ENCODE measurements around the gene ARID4A. TPM values are rescaled to one million over a fixed set of nuclear protein-coding genes. Genes with fewer than 3 reads are reported as not detected.

ARID4A gene
- polyA plus RNA-seq, 3 donors = 6.5 to 13.2 (median 10.5) TPM

GRCh38 chr14:58297412-58297761 lies 968 bp upstream of the ARID4A start:
- TF ChIP-seq CTCF (IDR thresholded peaks at IDR 0.05) = no peak
- Histone ChIP-seq H4K20me1 (ENCODE audit: insufficient read depth, low read length) (peaks cover 83% of the 10 kb centered on the region), H3K4me1 (ENCODE audit: control insufficient read depth in 1 of 2, insufficient read depth in 2 of 2, low read length in 2 of 2) (peaks cover 14 to 32% of the 10 kb centered on the region in 2 donors)

GRCh38 chr14:58297762-58298476 lies 436 bp upstream of the ARID4A start:
- Mint-ChIP-seq H3K4me3 (no peak overlapping the region), H3K36me3 (peaks cover 31 to 45% of the 10 kb centered on the region in 2 donors), H3K27me3 (ENCODE audit: low read depth in 3 of 3) (no peaks in the 10 kb centered on the region), H3K9me3 (peaks cover 0 to 1% (median 0%) of the 10 kb centered on the region in 7 donors), H3K27ac (no peak overlapping the region), H3K4me1 (peaks cover 32% of the 10 kb centered on the region)
- intact Hi-C loops (cut with micrococcal nuclease) = loop anchor here (2.0 to 10.0 kb wide), 3 partner anchors 53 to 127 kb away; partner anchors contain the start of genes PSMA3 (in 2 of the 2), KIAA0586 (in 1 of the 2) and TIMM9 (in 1 of the 2)
- Histone ChIP-seq H3K79me2 (ENCODE audit: insufficient read depth, low read length) (peaks cover 90% of the 10 kb centered on the region), H3K4me2 (replicated peaks; ENCODE audit: extremely low read depth, low read length, poor library complexity, severe bottlenecking) (peak overlapping the region; percentile 93), H3K9me3 (replicated peaks in 1 of 2; ENCODE audit: control insufficient read depth in 1 of 2, insufficient read depth in 1 of 2, low read length in 2 of 2) (no peaks in the 10 kb centered on the region), H3K9ac (ENCODE audit: insufficient read depth, low read length, poor library complexity, severe bottlenecking) (peak overlapping the region; percentile 86), H3K27me3 (ENCODE audit: control insufficient read depth in 2 of 2, insufficient read depth in 2 of 2, low read length in 2 of 2) (no peaks in the 10 kb centered on the region), H2AFZ (ENCODE audit: insufficient read depth, low read depth, low read length, poor library complexity, severe bottlenecking) (peak overlapping the region; percentile 88), H3K36me3 (replicated peaks in 1 of 2; ENCODE audit: control insufficient read depth in 1 of 2, insufficient read depth in 2 of 2, low read length in 2 of 2) (peaks cover 36 to 51% of the 10 kb centered on the region in 2 donors), H4K20me1 (ENCODE audit: insufficient read depth, low read length) (peaks cover 83% of the 10 kb centered on the region), H3K4me1 (ENCODE audit: control insufficient read depth in 1 of 2, insufficient read depth in 2 of 2, low read length in 2 of 2) (peaks cover 14 to 32% of the 10 kb centered on the region in 2 donors), H3K27ac (ENCODE audit: low read depth in 1 of 2, low read length in 2 of 2) (peak overlapping the region; percentile 90), H3K4me3 (replicated peaks in 1 of 3; ENCODE audit: low read depth in 2 of 3, low read length in 3 of 3) (peak overlapping the region; percentile 86 to 97 (median 95))
- TF ChIP-seq CTCF (IDR thresholded peaks at IDR 0.05) = no peak
- DNase-seq = peak; percentile 100
- 0% methylated on average over 28 of the region's 40 CpGs for WGBS (ENCODE audit: insufficient coverage)

More at GRCh38 chr14:58297412-58297761, 968 bp upstream of the ARID4A start:
- H3K9me3 Mint-ChIP-seq = peaks cover 0 to 1% (median 0%) of the 10 kb centered on the region in 7 donors
- no peaks in the 10 kb centered on the region for H3K27me3 Mint-ChIP-seq (ENCODE audit: low read depth in 3 of 3)
- H2AFZ ChIP-seq (ENCODE audit: insufficient read depth, low read depth, low read length, poor library complexity, severe bottlenecking) = peak overlapping the region; percentile 66
- H3K36me3 Mint-ChIP-seq = peaks cover 36 to 46% of the 10 kb centered on the region in 2 donors
- peaks cover 90% of the 10 kb centered on the region for H3K79me2 ChIP-seq (ENCODE audit: insufficient read depth, low read length)
- WGBS (ENCODE audit: insufficient coverage) = 0% methylated on average over 10 of the region's 10 CpGs
- no peaks in the 10 kb centered on the region for H3K27me3 ChIP-seq (ENCODE audit: control insufficient read depth in 2 of 2, insufficient read depth in 2 of 2, low read length in 2 of 2)
- H3K4me3 ChIP-seq (replicated peaks in 1 of 3; ENCODE audit: low read depth in 2 of 3, low read length in 3 of 3) = peak overlapping the region; percentile 55 to 95 (median 73)
- no peaks in the 10 kb centered on the region for H3K9me3 ChIP-seq (replicated peaks in 1 of 2; ENCODE audit: control insufficient read depth in 1 of 2, insufficient read depth in 1 of 2, low read length in 2 of 2)
- H3K9ac ChIP-seq (ENCODE audit: insufficient read depth, low read length, poor library complexity, severe bottlenecking) = peak overlapping the region; percentile 76
- H3K27ac ChIP-seq (ENCODE audit: low read depth in 1 of 2, low read length in 2 of 2) = peak overlapping the region; percentile 90
- intact Hi-C loops (cut with micrococcal nuclease) = loop anchor here (5.0 to 10.0 kb wide), 2 partner anchors 55 to 127 kb away; partner anchors contain the start of genes KIAA0586 (in 1 of the 2), PSMA3 (in 1 of the 2) and TIMM9 (in 1 of the 2)
- no peak overlapping the region for H3K27ac Mint-ChIP-seq
- peaks cover 37 to 51% of the 10 kb centered on the region in 2 donors for H3K36me3 ChIP-seq (replicated peaks in 1 of 2; ENCODE audit: control insufficient read depth in 1 of 2, insufficient read depth in 2 of 2, low read length in 2 of 2)
- peak; percentile 21 to 57 (median 43) for DNase-seq
- no peak overlapping the region for H3K4me3 Mint-ChIP-seq
- H3K4me1 Mint-ChIP-seq = peaks cover 32% of the 10 kb centered on the region
- peak overlapping the region; percentile 75 for H3K4me2 ChIP-seq (replicated peaks; ENCODE audit: extremely low read depth, low read length, poor library complexity, severe bottlenecking)

Measured in CD14-positive monocyte (primary cell).